Measurements from ENCODE around the gene TLCD5.
A peak's percentile ranks its signal among the peaks of the same experiment; 100 is the strongest.

The TLCD5 gene

GRCh38 chr11:120295099-120295498 is 30.0 kb upstream of the TLCD5 start:
- Histone ChIP-seq H3K36me3 (replicated peaks in 1 of 2; ENCODE audit: control insufficient read depth in 2 of 2, insufficient read depth in 2 of 2, low read length in 2 of 2) (no peaks in the 10 kb centered on the region), H2BK120ac (ENCODE audit: low read depth, low read length) (no peak overlapping the region)
- WGBS, 2 donors (ENCODE audit: extremely low coverage in 2 of 2, insufficient read length in 2 of 2, insufficient replicate concordance in 1 of 2) = no CpG with 5 or more reads among the region's 4 CpGs

DNA sequence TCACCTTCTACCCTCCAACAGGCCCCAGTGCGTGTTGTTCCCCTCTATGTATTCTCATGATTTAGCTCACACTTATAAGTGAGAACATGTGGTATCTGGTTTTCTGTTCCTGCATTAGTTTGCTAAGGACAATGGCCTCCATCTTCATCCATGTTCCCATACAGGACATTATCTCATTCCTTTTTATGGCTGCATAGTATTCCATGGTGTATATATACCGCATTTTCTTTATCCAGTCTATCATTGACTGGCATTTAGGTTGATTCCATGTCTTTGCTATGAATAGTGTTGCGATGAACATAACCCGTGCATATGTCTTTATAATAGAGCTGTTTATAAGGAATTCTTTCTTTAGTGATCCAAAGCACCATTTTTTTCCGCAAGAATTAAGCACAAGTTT is 28.5 kb upstream of the TLCD5 start:
- no peak overlapping the region for H2AK5ac ChIP-seq (ENCODE audit: low read depth, low read length)
- no peak overlapping the region for H2BK15ac ChIP-seq (ENCODE audit: low read length)
- no peak overlapping the region for H4K8ac ChIP-seq (ENCODE audit: low read depth, low read length)
- no peak overlapping the region for H3K23ac ChIP-seq (ENCODE audit: low read depth, low read length, poor library complexity)
- peaks cover 0 to 2% of the 10 kb centered on the region in 2 donors for H3K4me1 ChIP-seq (ENCODE audit: control insufficient read depth in 2 of 2, insufficient read depth in 1 of 2, low read depth in 1 of 2, low read length in 2 of 2)
- no peak overlapping the region for H3K27ac ChIP-seq (replicated peaks; ENCODE audit: low read length)
- WGBS, 2 donors (ENCODE audit: extremely low coverage in 2 of 2, insufficient read length in 2 of 2, insufficient replicate concordance in 1 of 2) = no CpG with 5 or more reads among the region's 5 CpGs
- H3K4ac ChIP-seq (ENCODE audit: low read length) = no peak overlapping the region
- H3K9ac ChIP-seq (ENCODE audit: low read depth, low read length, poor library complexity) = no peak overlapping the region
- H3K36me3 ChIP-seq (replicated peaks in 1 of 2; ENCODE audit: control insufficient read depth in 2 of 2, insufficient read depth in 2 of 2, low read length in 2 of 2) = no peaks in the 10 kb centered on the region
- no peaks in the 10 kb centered on the region for H3K9me3 ChIP-seq (replicated peaks in 1 of 2; ENCODE audit: control insufficient read depth in 2 of 2, insufficient read depth in 1 of 2, low read depth in 1 of 2, low read length in 2 of 2)
- H3K4me3 ChIP-seq (ENCODE audit: low read length in 2 of 2) = no peak overlapping the region
- H3K79me1 ChIP-seq (ENCODE audit: low read depth, low read length) = no peaks in the 10 kb centered on the region
- no peak for DNase-seq (ENCODE audit: low spot score)
- peaks cover 0 to 52% (median 0%) of the 10 kb centered on the region in 3 experiments for H3K27me3 ChIP-seq (ENCODE audit: control insufficient read depth in 3 of 3, insufficient read depth in 3 of 3, low read depth in 1 of 3, low read length in 3 of 3)
- no peak overlapping the region for H2BK120ac ChIP-seq (ENCODE audit: low read depth, low read length)
- H2AFZ ChIP-seq (ENCODE audit: low read length) = no peak overlapping the region
- no peak overlapping the region for H2BK5ac ChIP-seq (ENCODE audit: low read length)
- H3K14ac ChIP-seq (ENCODE audit: low read length) = no peak overlapping the region
- no peak overlapping the region for H3K4me2 ChIP-seq (ENCODE audit: insufficient read depth, low read length, poor library complexity, severe bottlenecking)
- no peak overlapping the region for H2BK12ac ChIP-seq (ENCODE audit: low read length)
- H4K91ac ChIP-seq (ENCODE audit: low read depth, low read length, poor library complexity) = no peak overlapping the region
- no peak overlapping the region for H3K18ac ChIP-seq (ENCODE audit: low read length)

More at GRCh38 chr11:120295099-120295498, 30.0 kb upstream of the TLCD5 start:
- no peak overlapping the region for H3K23ac ChIP-seq (ENCODE audit: low read depth, low read length, poor library complexity)
- H3K79me1 ChIP-seq (ENCODE audit: low read depth, low read length) = no peaks in the 10 kb centered on the region
- H2BK5ac ChIP-seq (ENCODE audit: low read length) = no peak overlapping the region
- no peak overlapping the region for H3K4me2 ChIP-seq (ENCODE audit: insufficient read depth, low read length, poor library complexity, severe bottlenecking)
- H4K8ac ChIP-seq (ENCODE audit: low read depth, low read length) = no peak overlapping the region
- no peak for DNase-seq (ENCODE audit: low spot score)
- peak overlapping the region; percentile 39 for H3K18ac ChIP-seq (ENCODE audit: low read length)
- no peak overlapping the region for H2BK15ac ChIP-seq (ENCODE audit: low read length)
- H2BK12ac ChIP-seq (ENCODE audit: low read length) = no peak overlapping the region
- H3K4ac ChIP-seq (ENCODE audit: low read length) = no peak overlapping the region
- no peak overlapping the region for H4K91ac ChIP-seq (ENCODE audit: low read depth, low read length, poor library complexity)
- no peak overlapping the region for H3K9ac ChIP-seq (ENCODE audit: low read depth, low read length, poor library complexity)
- no peak overlapping the region for H2AFZ ChIP-seq (ENCODE audit: low read length)
- no peak overlapping the region for H3K4me3 ChIP-seq (ENCODE audit: low read length in 2 of 2)
- H3K9me3 ChIP-seq (replicated peaks in 1 of 2; ENCODE audit: control insufficient read depth in 2 of 2, insufficient read depth in 1 of 2, low read depth in 1 of 2, low read length in 2 of 2) = no peaks in the 10 kb centered on the region
- H3K4me1 ChIP-seq (ENCODE audit: control insufficient read depth in 2 of 2, insufficient read depth in 1 of 2, low read depth in 1 of 2, low read length in 2 of 2) = peaks cover 0 to 2% of the 10 kb centered on the region in 2 donors
- no peak overlapping the region for H3K14ac ChIP-seq (ENCODE audit: low read length)
- H2AK5ac ChIP-seq (ENCODE audit: low read depth, low read length) = no peak overlapping the region
- peaks cover 0 to 66% (median 0%) of the 10 kb centered on the region in 3 experiments for H3K27me3 ChIP-seq (ENCODE audit: control insufficient read depth in 3 of 3, insufficient read depth in 3 of 3, low read depth in 1 of 3, low read length in 3 of 3)
- H3K27ac ChIP-seq (replicated peaks; ENCODE audit: low read length) = no peak overlapping the region

- H3K4me2 ChIP-seq (ENCODE audit: insufficient read depth, low read length, poor library complexity, severe bottlenecking) = no peak overlapping the region
- H3K18ac ChIP-seq (ENCODE audit: low read length) = peak overlapping the region; percentile 2
- no peak overlapping the region for H4K8ac ChIP-seq (ENCODE audit: low read depth, low read length)
- H2BK12ac ChIP-seq (ENCODE audit: low read length) = no peak overlapping the region
- peaks cover 0 to 45% (median 0%) of the 10 kb centered on the region in 3 experiments for H3K27me3 ChIP-seq (ENCODE audit: control insufficient read depth in 3 of 3, insufficient read depth in 3 of 3, low read depth in 1 of 3, low read length in 3 of 3)
- H2BK15ac ChIP-seq (ENCODE audit: low read length) = no peak overlapping the region
- H3K4me1 ChIP-seq (ENCODE audit: control insufficient read depth in 2 of 2, insufficient read depth in 1 of 2, low read depth in 1 of 2, low read length in 2 of 2) = peaks cover 0 to 2% of the 10 kb centered on the region in 2 donors
- H2AK5ac ChIP-seq (ENCODE audit: low read depth, low read length) = no peak overlapping the region
- H2BK5ac ChIP-seq (ENCODE audit: low read length) = no peak overlapping the region
- no peaks in the 10 kb centered on the region for H3K79me1 ChIP-seq (ENCODE audit: low read depth, low read length)
- no peaks in the 10 kb centered on the region for H3K9me3 ChIP-seq (replicated peaks in 1 of 2; ENCODE audit: control insufficient read depth in 2 of 2, insufficient read depth in 1 of 2, low read depth in 1 of 2, low read length in 2 of 2)
- WGBS, 2 donors (ENCODE audit: extremely low coverage in 2 of 2, insufficient read length in 2 of 2, insufficient replicate concordance in 1 of 2) = no CpG with 5 or more reads among the region's 5 CpGs
- DNase-seq (ENCODE audit: low spot score) = no peak
- H3K23ac ChIP-seq (ENCODE audit: low read depth, low read length, poor library complexity) = no peak overlapping the region
- H3K36me3 ChIP-seq (replicated peaks in 1 of 2; ENCODE audit: control insufficient read depth in 2 of 2, insufficient read depth in 2 of 2, low read length in 2 of 2) = no peaks in the 10 kb centered on the region
- no peak overlapping the region for H4K91ac ChIP-seq (ENCODE audit: low read depth, low read length, poor library complexity)
- no peak overlapping the region for H2BK120ac ChIP-seq (ENCODE audit: low read depth, low read length)
- no peak overlapping the region for H3K4me3 ChIP-seq (ENCODE audit: low read length in 2 of 2)
- no peak overlapping the region for H3K27ac ChIP-seq (replicated peaks; ENCODE audit: low read length)
- no peak overlapping the region for H3K9ac ChIP-seq (ENCODE audit: low read depth, low read length, poor library complexity)
- no peak overlapping the region for H3K4ac ChIP-seq (ENCODE audit: low read length)
- H3K14ac ChIP-seq (ENCODE audit: low read length) = no peak overlapping the region
- no peak overlapping the region for H2AFZ ChIP-seq (ENCODE audit: low read length)
These were observed 26.6 kb upstream of the TLCD5 start for GRCh38 chr11:120298461-120298860.

- Histone ChIP-seq H3K27me3 (ENCODE audit: control insufficient read depth in 3 of 3, insufficient read depth in 3 of 3, low read depth in 1 of 3, low read length in 3 of 3) (peaks cover 0 to 41% (median 0%) of the 10 kb centered on the region in 3 experiments), H3K14ac (ENCODE audit: low read length) (no peak overlapping the region), H2AK5ac (ENCODE audit: low read depth, low read length) (no peak overlapping the region), H3K79me1 (ENCODE audit: low read depth, low read length) (no peaks in the 10 kb centered on the region), H3K36me3 (replicated peaks in 1 of 2; ENCODE audit: control insufficient read depth in 2 of 2, insufficient read depth in 2 of 2, low read length in 2 of 2) (no peaks in the 10 kb centered on the region), H3K9ac (ENCODE audit: low read depth, low read length, poor library complexity) (no peak overlapping the region), H2AFZ (ENCODE audit: low read length) (no peak overlapping the region), H3K4me3 (ENCODE audit: low read length in 2 of 2) (no peak overlapping the region), H3K18ac (ENCODE audit: low read length) (peak overlapping the region; percentile 6), H4K8ac (ENCODE audit: low read depth, low read length) (no peak overlapping the region), H4K91ac (ENCODE audit: low read depth, low read length, poor library complexity) (no peak overlapping the region), H3K4ac (ENCODE audit: low read length) (no peak overlapping the region), H3K4me1 (ENCODE audit: control insufficient read depth in 2 of 2, insufficient read depth in 1 of 2, low read depth in 1 of 2, low read length in 2 of 2) (peaks cover 4 to 5% of the 10 kb centered on the region in 2 donors), H2BK5ac (ENCODE audit: low read length) (no peak overlapping the region), H3K27ac (replicated peaks; ENCODE audit: low read length) (no peak overlapping the region), H3K4me2 (ENCODE audit: insufficient read depth, low read length, poor library complexity, severe bottlenecking) (no peak overlapping the region), H2BK120ac (ENCODE audit: low read depth, low read length) (no peak overlapping the region), H2BK15ac (ENCODE audit: low read length) (peak overlapping the region; percentile 18), H2BK12ac (ENCODE audit: low read length) (peak overlapping the region; percentile 61), H3K9me3 (replicated peaks in 1 of 2; ENCODE audit: control insufficient read depth in 2 of 2, insufficient read depth in 1 of 2, low read depth in 1 of 2, low read length in 2 of 2) (no peaks in the 10 kb centered on the region), H3K23ac (ENCODE audit: low read depth, low read length, poor library complexity) (no peak overlapping the region)
- DNase-seq (ENCODE audit: low spot score) = no peak
- no CpG with 5 or more reads among the region's 6 CpGs for WGBS, 2 donors (ENCODE audit: extremely low coverage in 2 of 2, insufficient read length in 2 of 2, insufficient replicate concordance in 1 of 2)
These were observed 22.9 kb upstream of the TLCD5 start for GRCh38 chr11:120302001-120302805.
